NOMO-1 treated with dmso at 0.1 percent for 144 hours (cell line): ENCODE data around the gene IRGM.
"Not testable (repeated sequence)": the region's sequence is repeated elsewhere in the genome, so short reads cannot be mapped to it uniquely, and the experiment has no call there.

Source experiments
- DNase-seq: peaks from one replicate; lab custom pipeline; 2025; ENCODE audit not compliant: unreplicated experiment; lab: John Stamatoyannopoulos, UW

IRGM gene, protein sequence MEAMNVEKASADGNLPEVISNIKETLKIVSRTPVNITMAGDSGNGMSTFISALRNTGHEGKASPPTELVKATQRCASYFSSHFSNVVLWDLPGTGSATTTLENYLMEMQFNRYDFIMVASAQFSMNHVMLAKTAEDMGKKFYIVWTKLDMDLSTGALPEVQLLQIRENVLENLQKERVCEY

DNA sequence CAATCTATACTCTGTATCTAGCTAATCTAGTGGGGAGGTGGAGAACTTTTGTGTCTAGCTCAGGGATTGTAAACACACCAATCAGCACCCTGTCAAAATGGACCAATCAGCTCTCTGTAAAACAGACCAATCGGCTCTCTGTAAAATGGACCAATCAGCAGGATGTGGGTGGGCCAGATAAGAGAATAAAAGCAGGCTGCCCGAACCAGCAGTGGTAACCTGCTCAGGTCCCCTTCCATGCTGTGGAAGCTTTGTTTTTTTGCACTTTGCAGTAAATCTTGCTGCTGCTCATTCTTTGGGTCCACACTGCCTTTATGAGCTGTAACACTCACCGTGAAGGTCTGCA is at the start of gene IRGM:
IRGM (plus strand) TSS at position 214 of the 346 bp plus-strand sequence. CDS start 1,603 bp downstream, outside the sequence.
- DNase-seq = not testable (repeated sequence)

GRCh38 chr5:150797384-150797783 is 48.9 kb upstream of the IRGM start:
- no peak for DNase-seq

- DNase-seq = peak; percentile 5
Measured at GRCh38 chr5:150801117-150801927, 45.0 kb upstream of the IRGM start.

GRCh38 chr5:150804388-150804787 is 41.9 kb upstream of the IRGM start:
- DNase-seq = no peak

DNA sequence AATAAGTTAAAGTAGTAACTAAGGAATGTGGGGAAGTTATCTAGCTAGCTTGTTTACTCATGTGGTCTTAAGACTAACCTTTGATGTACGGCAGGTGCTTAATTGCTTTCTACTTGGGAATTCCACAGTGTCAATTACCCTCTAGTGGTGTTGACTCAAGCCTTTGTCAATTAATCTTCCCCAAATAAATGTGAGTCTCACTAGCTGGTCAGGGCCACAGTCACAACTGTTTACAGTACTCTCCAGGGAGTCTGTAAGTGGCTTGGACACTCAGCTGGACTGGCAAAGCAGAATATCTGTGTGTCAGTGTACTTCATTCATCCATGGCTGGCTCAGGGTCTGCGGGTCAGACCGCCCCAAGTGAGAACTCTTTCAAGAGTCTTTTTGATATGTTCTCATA is 37.0 kb upstream of the IRGM start:
- no peak for DNase-seq

DNA sequence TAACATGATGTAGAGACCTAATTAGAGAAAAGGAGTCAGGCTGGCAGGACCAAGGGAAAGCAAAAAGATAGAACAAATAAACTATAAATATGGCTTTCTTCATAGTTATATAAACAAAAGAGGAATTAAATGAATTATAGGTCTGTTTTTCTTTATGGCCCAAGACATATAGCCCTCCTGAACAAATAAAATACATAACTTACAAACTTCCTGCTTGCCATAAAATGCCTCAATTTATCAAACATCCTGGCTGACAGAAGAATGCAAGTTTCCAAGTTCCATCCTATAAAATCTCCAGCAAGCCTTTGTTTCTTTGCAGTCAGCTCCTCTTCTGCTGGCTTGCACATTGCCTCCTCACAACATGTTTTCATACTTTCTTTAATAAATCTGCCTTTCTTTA is 31.3 kb upstream of the IRGM start:
- no peak for DNase-seq

DNA sequence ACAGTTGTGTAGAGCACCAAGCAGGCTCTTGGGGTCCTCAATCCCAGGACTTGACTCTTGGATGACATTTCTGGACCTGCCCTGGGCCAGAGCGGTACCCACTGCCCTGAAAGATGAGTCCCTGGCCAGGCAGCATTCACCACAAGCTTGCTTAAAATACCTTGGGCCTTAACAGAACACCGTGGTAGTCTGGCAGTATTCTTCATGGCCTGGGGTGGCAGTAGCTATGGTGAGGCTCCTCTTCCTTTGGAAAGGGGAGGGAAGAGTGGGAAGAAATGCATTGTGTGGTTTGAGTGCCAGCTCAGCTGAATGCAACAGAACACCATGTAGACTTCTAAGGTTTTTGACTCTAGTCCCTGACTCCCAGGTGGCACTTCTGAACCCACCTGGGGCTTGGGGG is 29.4 kb upstream of the IRGM start:
- DNase-seq = no peak

DNA sequence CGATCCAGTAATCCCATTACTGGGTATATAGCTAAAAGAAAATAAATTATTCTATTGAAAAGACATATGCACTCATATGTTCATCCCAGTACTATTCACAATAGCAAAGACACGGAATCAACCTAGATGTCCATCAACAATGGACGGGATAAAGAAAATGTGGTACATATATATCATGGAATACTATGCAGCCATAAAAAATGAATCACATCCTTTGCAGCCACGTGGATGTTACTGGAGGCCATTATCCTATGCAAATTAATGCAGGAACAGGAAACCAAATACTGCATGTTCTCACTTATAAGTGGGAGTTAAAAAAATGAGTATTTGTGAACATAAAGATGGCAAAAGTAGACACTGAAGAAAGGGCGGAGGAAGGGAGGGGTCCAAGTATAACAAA is 16.6 kb upstream of the IRGM start:
- DNase-seq = no peak

GRCh38 chr5:150831821-150832220 is 14.5 kb upstream of the IRGM start:
- not testable (repeated sequence) for DNase-seq

DNA sequence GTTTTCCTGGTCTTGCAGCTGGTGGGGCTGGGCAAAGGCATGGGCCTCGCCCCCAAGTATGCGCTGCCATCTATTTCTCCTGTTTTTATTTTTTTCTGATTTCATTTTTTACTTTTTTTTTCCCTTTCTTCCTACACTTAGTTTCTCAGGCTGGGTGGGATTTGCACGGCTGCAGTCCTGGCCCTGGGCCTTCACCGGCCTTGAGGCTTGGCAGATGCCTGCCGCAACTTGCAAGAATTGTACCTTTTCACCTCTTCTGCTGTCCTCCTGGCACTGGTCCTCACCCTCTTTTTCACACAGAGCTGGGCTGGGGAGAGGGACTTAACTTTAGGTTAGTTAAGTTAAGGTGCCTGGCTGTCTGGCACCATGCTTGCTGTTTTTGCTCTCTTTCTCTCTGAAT is 10.3 kb upstream of the IRGM start:
- no peak for DNase-seq

- no peak for DNase-seq
Measured at GRCh38 chr5:150836703-150837102, 9.6 kb upstream of the IRGM start.

DNA sequence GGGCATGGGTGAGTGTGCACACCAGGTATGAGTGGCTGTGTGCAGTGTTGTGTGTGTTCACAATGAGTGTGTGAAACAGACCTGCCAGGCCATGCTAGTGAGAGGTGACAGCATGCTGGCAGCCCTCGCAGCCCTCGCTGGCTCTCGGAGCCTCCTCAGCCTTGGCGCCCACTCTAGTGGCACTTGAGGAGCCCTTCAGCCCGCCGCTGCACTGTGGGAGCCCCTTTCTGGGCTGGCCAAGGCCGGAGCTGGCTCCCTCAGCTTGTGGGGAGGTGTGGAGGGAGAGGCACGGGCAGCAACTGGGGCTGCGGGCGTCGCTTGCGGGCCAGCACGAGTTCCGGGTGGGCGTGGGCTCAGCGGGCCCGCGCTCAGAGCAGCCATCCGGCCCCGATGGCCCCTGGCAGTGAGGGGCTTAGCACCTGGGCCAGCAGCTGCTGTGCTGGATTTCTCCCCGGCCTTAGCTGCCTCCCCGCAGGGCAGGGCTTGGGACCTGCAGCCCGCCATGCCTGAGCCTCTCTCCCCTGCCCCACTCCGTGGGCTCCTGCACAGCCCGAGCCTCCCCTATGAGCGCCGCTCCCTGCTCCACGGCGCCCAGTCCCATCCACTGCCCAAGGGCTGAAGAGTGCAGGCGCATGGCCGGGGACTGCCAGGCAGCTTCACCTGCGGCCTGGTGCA is 999 bp upstream of the IRGM start:
- DNase-seq = not testable (repeated sequence)

GRCh38 chr5:150846654-150847333 is 473 bp downstream of the IRGM start:
- DNase-seq = peak; percentile 85

DNA sequence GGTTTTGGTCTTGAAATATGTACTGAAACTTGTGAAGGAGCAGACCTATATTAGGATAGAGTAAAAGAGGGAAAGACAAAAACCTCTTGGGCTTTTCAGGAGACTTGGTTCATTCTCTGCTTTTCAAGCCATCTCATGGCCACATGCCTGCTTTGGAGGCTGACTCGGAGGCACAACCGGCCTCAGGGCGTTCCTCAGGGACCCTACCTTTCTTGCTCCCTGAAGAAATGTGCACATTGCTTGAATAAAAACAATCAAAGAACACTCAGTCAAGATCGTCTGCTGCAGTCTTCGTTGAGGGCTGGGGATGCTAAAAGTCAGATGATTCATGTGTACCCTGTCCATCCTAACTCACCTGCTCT is 994 bp downstream of the IRGM start:
- no peak for DNase-seq

GRCh38 chr5:150848271-150848670 is 1.9 kb downstream of the IRGM start:
- DNase-seq = no peak

DNA sequence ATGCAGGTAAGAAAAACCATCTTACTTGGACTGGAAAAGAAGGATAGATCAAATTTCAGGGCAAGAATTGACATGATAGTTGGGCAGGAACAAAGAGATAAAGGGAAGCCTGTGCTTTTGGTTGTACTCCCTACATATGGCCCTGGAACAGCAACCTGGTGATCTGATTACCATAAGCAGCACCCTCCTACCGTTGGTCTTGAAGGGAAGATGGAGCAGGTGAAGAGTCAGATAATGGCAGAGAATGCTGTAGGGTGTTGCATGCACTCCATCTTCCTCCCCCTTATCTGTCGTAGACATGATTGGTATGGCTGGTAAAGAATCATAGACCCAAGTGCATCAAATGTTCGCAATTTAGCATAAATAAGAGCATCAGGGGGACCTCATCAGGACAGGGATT is 4.7 kb downstream of the IRGM start:
- no peak for DNase-seq

DNA sequence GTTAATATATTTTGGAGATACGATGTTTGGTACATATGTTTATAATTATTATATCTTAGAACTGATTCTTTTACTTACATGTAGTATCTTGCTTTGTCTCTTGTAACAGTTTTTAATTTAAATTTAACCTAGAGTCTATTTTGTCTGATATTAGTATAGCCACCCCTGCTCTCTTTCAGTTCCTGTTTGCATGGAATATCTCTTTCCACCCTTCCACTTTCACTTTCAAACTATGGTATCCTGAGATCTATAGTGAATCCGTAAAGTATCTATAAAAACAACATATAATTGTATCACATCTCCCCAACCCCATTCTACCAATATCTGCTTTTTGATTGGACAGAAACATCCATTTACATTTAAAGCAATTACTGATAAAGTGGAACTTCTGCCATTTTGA is 7.2 kb downstream of the IRGM start:
- DNase-seq = no peak

DNA sequence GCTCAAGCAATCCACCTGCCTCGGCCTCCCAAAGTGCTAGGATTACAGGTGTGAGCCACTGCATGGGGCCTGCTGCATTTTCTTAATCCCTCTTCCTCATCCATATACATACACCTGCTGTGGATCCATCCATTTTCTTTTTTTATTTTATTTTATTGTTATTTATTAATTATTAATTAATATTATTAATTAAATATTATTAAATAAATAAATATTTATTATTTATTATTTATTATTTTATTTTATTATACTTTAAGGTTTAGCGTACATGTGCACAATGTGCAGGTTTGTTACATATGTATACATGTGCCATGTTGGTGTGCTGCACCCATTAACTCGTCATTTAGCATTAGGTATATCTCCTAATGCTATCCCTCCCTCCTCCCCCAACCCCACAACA is 10.4 kb downstream of the IRGM start:
- not testable (repeated sequence) for DNase-seq

DNA sequence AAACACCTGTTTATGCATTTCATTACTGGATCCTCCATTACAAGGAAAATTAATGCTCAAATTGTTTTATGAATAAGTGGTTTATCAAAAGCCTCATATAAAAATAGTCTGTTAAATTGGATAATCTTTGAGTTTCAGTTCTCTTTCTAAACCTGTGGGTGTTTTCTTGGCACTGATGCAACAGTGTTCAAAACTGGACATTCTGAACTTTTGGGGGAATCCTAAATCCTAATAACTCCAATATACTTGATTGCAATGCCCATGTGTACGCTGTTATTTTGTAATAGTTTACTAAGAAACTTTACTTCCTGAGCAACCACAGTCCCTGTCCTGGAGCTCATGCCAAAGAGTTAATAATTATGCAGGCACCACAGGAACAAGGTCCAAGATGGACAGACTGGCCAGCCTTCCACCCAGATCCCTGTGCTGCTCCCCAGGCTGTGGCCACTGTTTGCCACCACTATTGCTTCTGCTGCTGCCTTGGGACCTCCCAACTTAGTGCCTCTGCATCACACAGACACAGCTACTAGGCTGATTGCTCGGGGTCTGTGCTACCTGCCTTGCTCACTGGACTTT is 14.0 kb downstream of the IRGM start:
- DNase-seq = no peak

DNA sequence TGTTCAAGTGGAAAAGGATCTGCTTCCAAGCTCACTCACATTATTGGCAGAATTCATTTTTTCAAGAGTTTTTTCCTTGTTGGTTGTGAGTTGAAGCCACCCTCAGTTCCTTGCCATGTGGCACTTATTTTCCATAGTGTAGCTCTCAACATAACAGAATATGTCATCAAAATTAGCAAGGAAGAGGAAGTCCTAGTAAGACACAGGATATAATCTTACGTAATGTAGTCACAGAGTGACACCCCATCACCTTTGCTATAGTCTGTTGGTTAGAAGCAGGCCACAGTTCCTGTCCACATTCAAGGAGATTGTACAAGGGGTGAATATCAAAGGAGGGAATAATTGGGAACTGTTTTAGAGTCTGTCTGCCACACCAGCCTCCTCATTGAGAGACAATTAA is 15.7 kb downstream of the IRGM start:
- no peak for DNase-seq

- no peak for DNase-seq
Measured at GRCh38 chr5:150879358-150879757, 33.0 kb downstream of the IRGM start.
